ENCODE measurements around the gene GASK1A.

DNA sequence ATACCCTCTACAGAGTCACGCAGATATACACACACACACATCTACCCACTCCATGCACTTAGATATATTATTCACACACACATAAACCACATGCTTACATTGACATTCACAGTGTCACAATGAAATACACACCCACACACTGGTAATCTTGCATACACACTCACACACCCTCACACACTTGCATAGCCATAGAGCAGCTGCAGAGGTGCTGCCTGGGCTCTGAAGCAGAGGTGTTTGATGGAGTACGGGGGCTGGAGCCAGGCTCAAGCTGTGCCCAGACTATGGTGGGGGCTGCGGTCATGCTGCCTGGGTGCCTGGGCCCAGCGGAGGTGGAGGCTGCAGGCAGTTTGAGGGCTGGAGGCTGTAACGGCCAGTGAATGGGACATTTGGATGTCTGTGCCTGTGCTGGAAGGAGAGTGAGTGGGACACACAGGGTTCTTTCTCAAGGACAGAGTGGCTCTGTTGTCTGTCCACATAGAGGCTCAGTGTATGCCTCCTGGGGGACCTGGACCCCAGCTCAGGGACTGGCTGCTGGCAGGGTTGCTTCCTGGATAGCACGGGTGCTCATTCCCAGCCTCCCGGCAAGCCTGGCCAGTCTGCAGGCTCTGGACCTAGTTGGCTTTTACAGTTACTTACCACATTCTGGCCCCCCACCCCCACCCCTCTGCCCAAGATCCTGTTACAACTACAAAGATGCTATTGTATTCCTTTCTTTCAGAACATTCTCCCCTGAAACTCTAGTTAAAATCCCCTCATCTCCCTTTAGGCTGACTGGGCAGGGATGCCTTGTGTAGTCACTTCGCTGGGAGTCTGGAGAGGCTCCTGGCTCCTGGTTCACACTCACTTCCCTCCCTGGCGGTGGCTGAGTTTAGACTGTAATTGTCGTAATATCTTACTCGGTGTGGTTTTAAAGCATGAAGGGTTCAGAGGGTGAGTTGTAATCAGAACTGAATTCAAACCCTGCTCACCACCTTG, 12.5 kb downstream of the GASK1A start:
- TF ChIP-seq, protein P1, sequence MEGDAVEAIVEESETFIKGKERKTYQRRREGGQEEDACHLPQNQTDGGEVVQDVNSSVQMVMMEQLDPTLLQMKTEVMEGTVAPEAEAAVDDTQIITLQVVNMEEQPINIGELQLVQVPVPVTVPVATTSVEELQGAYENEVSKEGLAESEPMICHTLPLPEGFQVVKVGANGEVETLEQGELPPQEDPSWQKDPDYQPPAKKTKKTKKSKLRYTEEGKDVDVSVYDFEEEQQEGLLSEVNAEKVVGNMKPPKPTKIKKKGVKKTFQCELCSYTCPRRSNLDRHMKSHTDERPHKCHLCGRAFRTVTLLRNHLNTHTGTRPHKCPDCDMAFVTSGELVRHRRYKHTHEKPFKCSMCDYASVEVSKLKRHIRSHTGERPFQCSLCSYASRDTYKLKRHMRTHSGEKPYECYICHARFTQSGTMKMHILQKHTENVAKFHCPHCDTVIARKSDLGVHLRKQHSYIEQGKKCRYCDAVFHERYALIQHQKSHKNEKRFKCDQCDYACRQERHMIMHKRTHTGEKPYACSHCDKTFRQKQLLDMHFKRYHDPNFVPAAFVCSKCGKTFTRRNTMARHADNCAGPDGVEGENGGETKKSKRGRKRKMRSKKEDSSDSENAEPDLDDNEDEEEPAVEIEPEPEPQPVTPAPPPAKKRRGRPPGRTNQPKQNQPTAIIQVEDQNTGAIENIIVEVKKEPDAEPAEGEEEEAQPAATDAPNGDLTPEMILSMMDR (IDR thresholded peaks at IDR 0.05; ENCODE audit: low read depth, low read length) = no peak
- TF ChIP-seq POLR2A (IDR thresholded peaks at IDR 0.05; ENCODE audit: extremely low read depth, insufficient read length) = no peak
- TF ChIP-seq, protein P2, sequence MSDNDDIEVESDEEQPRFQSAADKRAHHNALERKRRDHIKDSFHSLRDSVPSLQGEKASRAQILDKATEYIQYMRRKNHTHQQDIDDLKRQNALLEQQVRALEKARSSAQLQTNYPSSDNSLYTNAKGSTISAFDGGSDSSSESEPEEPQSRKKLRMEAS (IDR thresholded peaks at IDR 0.05; ENCODE audit: low read depth, low read length) = no peak
